Naive thymus-derived CD4-positive, alpha-beta T cell (primary cell): Measurements from ENCODE around the gene ORC2. TPM values are rescaled to one million over a fixed set of nuclear protein-coding genes. Genes with fewer than 3 reads are reported as not detected.
A peak's percentile ranks its signal among the peaks of the same experiment; 100 is the strongest.

ENCODE experiments used
- ATAC-seq: fragments of 150-1000 bp; cut with Tn5 transposase; 2 replicates; pipeline ENCODE4 v1.10.0; 2021; ENCODE audit warnings: mild to moderate bottlenecking, moderate library complexity
- CTCF ChIA-PET: fragments of 350-600 bp; sonication (Branson Sonifier 250); formaldehyde crosslinking; loops from one replicate; lab custom pipeline; 2021; ENCODE audit warnings: antibody characterized with exemption; lab: Charles Lee
- POLR2A ChIA-PET: fragments of 350-600 bp; sonication (Branson Sonifier 250); formaldehyde crosslinking; loops from one replicate; lab custom pipeline; 2021; ENCODE audit warnings: antibody characterized with exemption, inconsistent platforms; lab: Charles Lee
- DNase-seq, 9 donors: peaks; one replicate each; pipeline versions ENCODE4 v3.0.0 to v3.0.0-alpha.2; 2020 to 2022; ENCODE audit warnings: mixed read lengths in 1 of 9
- H3K27ac ChIP-seq: one replicate; pipeline ENCODE4 v1.7.0; 2013; ENCODE audit warnings: mild to moderate bottlenecking, low read depth, low read length, moderate library complexity
- H3K27me3 ChIP-seq, 2 donors: one replicate each; pipeline ENCODE4 v1.7.0; 2013; ENCODE audit warnings: low read length in 2 of 2, mild to moderate bottlenecking in 2 of 2, moderate library complexity in 2 of 2; ENCODE audit not compliant: control insufficient read depth in 2 of 2, insufficient read depth in 2 of 2
- H3K36me3 ChIP-seq, 3 experiments: 1 replicate in 2 of 3; 2 replicates in 1 of 3; pipeline ENCODE4 v1.7.0; 2013; ENCODE audit warnings: low read length in 3 of 3, mild to moderate bottlenecking in 3 of 3, moderate library complexity in 1 of 3; ENCODE audit not compliant: insufficient read depth in 3 of 3, control insufficient read depth in 2 of 3
- H3K4me1 ChIP-seq, 2 donors: one replicate each; pipeline ENCODE4 v1.7.0; 2013; ENCODE audit warnings: low read length in 2 of 2, mild to moderate bottlenecking in 2 of 2, moderate library complexity in 1 of 2; ENCODE audit not compliant: control insufficient read depth in 2 of 2, insufficient read depth in 2 of 2
- H3K4me3 ChIP-seq: 2 replicates; pipeline ENCODE4 v1.7.0; 2013; ENCODE audit warnings: mild to moderate bottlenecking, low read length
- H3K9me3 ChIP-seq, 3 experiments: 1 replicate in 2 of 3; 2 replicates in 1 of 3; pipeline ENCODE4 v1.7.0; 2013; ENCODE audit warnings: low read length in 3 of 3; ENCODE audit not compliant: control insufficient read depth in 2 of 3
- H3K27ac Mint-ChIP-seq, 9 donors: one replicate each; pipeline ENCODE4 v1.8.0; 2020 to 2022; ENCODE audit warnings: mixed read lengths in 9 of 9, mild to moderate bottlenecking in 8 of 9, moderate library complexity in 5 of 9, inconsistent platforms in 2 of 9
- H3K27me3 Mint-ChIP-seq, 5 donors: one replicate each; pipeline ENCODE4 v1.8.0; 2021 to 2022; ENCODE audit warnings: mixed read lengths in 5 of 5, mild to moderate bottlenecking in 1 of 5
- H3K36me3 Mint-ChIP-seq, 5 donors: one replicate each; pipeline ENCODE4 v1.8.0; 2020 to 2022; ENCODE audit warnings: mixed read lengths in 5 of 5, mild to moderate bottlenecking in 3 of 5, inconsistent platforms in 1 of 5
- H3K4me1 Mint-ChIP-seq, 7 donors: one replicate each; pipeline ENCODE4 v1.8.0; 2020 to 2022; ENCODE audit warnings: mixed read lengths in 7 of 7, mild to moderate bottlenecking in 3 of 7, inconsistent platforms in 1 of 7
- H3K4me3 Mint-ChIP-seq, 10 donors: one replicate each; pipeline ENCODE4 v1.8.0; 2020 to 2022; ENCODE audit warnings: mild to moderate bottlenecking in 10 of 10, mixed read lengths in 10 of 10, moderate library complexity in 6 of 10, inconsistent platforms in 2 of 10
- H3K9me3 Mint-ChIP-seq, 11 donors: one replicate each; pipeline ENCODE4 v1.8.0; 2020 to 2022; ENCODE audit warnings: mixed read lengths in 11 of 11, mild to moderate bottlenecking in 4 of 11, inconsistent platforms in 1 of 11, moderate library complexity in 1 of 11
- intact Hi-C, 2 donors: fragments of 100-400 bp; cut with micrococcal nuclease; formaldehyde crosslinking; loops; one replicate each; pipeline ENCODE4 v1.15.1; 2023
- polyA plus RNA-seq, 2 donors: library from polyadenylated mRNA; unstranded; fragments of 300-500 nt; fragmentation: Illumina TruSeq; gene quantifications; one replicate each; pipeline ENCODE4 v1.2.3, GENCODE V29; 2021
- total RNA-seq, 6 experiments: library from RNA in 5 of 6; stranded (reverse) in 5 of 6; gene quantifications; 1 replicate in 5 of 6; 2 replicates in 1 of 6; pipeline ENCODE4 v1.2.3 and lab custom pipeline; 2021 to 2026

Gene ORC2
- total and polyA plus RNA-seq, 7 experiments from 2014 or later = 9.7 to 78.0 (median 34.5) TPM

- Histone ChIP-seq H3K27me3 (no peaks in the 10 kb centered on the region), H3K27ac (no peak overlapping the region), H3K4me1 (no peaks in the 10 kb centered on the region), H3K36me3 (peaks cover 4 to 42% (median 17%) of the 10 kb centered on the region in 3 experiments), H3K9me3 (no peaks in the 10 kb centered on the region), H3K4me3 (no peak overlapping the region)
- Mint-ChIP-seq H3K27ac (peak overlapping the region in 8 of 9 donors; percentile 0 to 56 (median 29)), H3K9me3 (no peaks in the 10 kb centered on the region), H3K27me3 (no peaks in the 10 kb centered on the region), H3K36me3 (peaks cover 4 to 26% (median 15%) of the 10 kb centered on the region in 5 donors), H3K4me1 (peaks cover 0 to 7% (median 0%) of the 10 kb centered on the region in 7 donors), H3K4me3 (no peak overlapping the region)
- DNase-seq = no peak
- CTCF ChIA-PET = interaction anchor here (0.8 kb wide), 1 partner anchor 140 kb away, joined by 3 read pairs; no protein-coding TSS in a partner anchor
- intact Hi-C loops = no loop called here
- ATAC-seq = no peak
- POLR2A ChIA-PET = interaction anchor here (0.7 kb wide), 1 partner anchor 81 kb away, joined by 4 read pairs; no protein-coding TSS in a partner anchor
Measured at GRCh38 chr2:200929334-200930249, 33.9 kb downstream of the ORC2 start.

DNA sequence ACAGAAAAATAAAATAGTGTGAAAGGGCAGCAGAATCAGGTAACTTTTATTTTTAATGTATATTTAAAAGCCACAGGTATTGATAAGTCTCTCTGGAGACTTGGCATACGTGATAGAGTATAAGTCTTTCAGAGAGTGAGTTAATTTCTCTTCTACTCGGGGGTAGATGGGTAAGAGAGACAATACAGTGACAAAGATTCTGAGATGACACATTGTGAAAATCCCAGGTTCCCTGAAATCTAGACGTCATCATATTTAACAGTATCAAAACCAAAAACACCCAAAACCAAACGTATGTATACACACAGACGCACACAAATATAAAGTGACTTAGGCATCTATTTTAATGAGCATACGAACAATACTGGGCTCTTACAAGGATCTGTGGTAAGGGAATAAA lies 41.0 kb downstream of the ORC2 start:
- H3K27me3 ChIP-seq = no peaks in the 10 kb centered on the region
- Mint-ChIP-seq H3K36me3 (peaks cover 5 to 20% (median 13%) of the 10 kb centered on the region in 5 donors), H3K9me3 (no peaks in the 10 kb centered on the region), H3K27ac (peak overlapping the region in 4 of 9 donors; percentile 24 to 53 (median 27)), H3K4me3 (peak overlapping the region in 1 of 10 donors; percentile 25), H3K4me1 (peaks cover 0 to 17% (median 0%) of the 10 kb centered on the region in 7 donors), H3K27me3 (no peaks in the 10 kb centered on the region)
- no peak overlapping the region for H3K4me3 ChIP-seq
- CTCF ChIA-PET = no interaction called here
- POLR2A ChIA-PET = no interaction called here
- intact Hi-C loops = no loop called here
- DNase-seq (no peak), ATAC-seq (no peak)
- H3K27ac ChIP-seq = no peak overlapping the region
- peaks cover 6 to 73% (median 20%) of the 10 kb centered on the region in 3 experiments for H3K36me3 ChIP-seq
- no peaks in the 10 kb centered on the region for H3K4me1 ChIP-seq
- H3K9me3 ChIP-seq = no peaks in the 10 kb centered on the region

DNA sequence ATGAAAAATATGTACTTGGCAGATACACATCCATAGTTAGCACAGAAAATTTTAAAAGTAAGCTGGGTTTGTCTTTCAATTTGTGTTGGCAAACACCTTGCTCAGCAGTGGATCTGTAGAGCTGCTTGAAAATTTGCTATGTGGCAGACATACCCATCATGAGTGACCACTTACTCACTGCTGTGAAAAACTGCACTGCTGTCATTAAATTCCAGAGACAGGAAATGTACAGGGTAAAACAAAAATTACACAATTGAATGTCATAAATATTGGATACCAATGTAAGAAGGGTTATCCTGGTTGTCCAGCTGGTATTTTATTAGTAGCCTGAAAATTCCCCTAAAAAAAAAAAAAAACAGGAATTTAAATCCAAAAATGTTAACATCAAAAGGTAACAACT lies 49.8 kb downstream of the ORC2 start:
- peaks cover 7 to 65% (median 10%) of the 10 kb centered on the region in 3 experiments for H3K36me3 ChIP-seq
- H3K36me3 Mint-ChIP-seq = peaks cover 5 to 34% (median 20%) of the 10 kb centered on the region in 5 donors

GRCh38 chr2:200909958-200910357 lies 53.5 kb downstream of the ORC2 start:
- H3K36me3 Mint-ChIP-seq = peaks cover 5 to 27% (median 15%) of the 10 kb centered on the region in 5 donors
- peaks cover 7 to 40% (median 10%) of the 10 kb centered on the region in 3 experiments for H3K36me3 ChIP-seq
- intact Hi-C loops = no loop called here

More for the DNA sequence above, 49.8 kb downstream of the ORC2 start:
- Mint-ChIP-seq H3K4me1 (peaks cover 0 to 5% (median 0%) of the 10 kb centered on the region in 7 donors), H3K27me3 (no peaks in the 10 kb centered on the region), H3K4me3 (no peak overlapping the region), H3K9me3 (no peaks in the 10 kb centered on the region), H3K27ac (peak overlapping the region in 6 of 9 donors; percentile 2 to 54 (median 20))
- H3K4me3 ChIP-seq = no peak overlapping the region
- H3K27me3 ChIP-seq = no peaks in the 10 kb centered on the region
- ChIA-PET CTCF (interaction anchor here (0.7 kb wide), 1 partner anchor 26 kb away, joined by 4 read pairs; no protein-coding TSS in a partner anchor), POLR2A (interaction anchor here (1.1 kb wide), 1 partner anchor 8 kb away, joined by 3 read pairs; no protein-coding TSS in a partner anchor)
- no peak overlapping the region for H3K27ac ChIP-seq
- intact Hi-C loops = no loop called here
- ATAC-seq (no peak), DNase-seq (no peak)
- no peaks in the 10 kb centered on the region for H3K9me3 ChIP-seq
- H3K4me1 ChIP-seq = no peaks in the 10 kb centered on the region

GRCh38 chr2:200905618-200906296 lies 57.7 kb downstream of the ORC2 start:
- intact Hi-C loops = loop anchor here (1.0 kb wide), 5 partner anchors 164 to 459 kb away; no protein-coding TSS in a partner anchor
- Mint-ChIP-seq H3K27me3 (no peaks in the 10 kb centered on the region), H3K4me3 (no peak overlapping the region), H3K27ac (peak overlapping the region in 8 of 9 donors; percentile 0 to 81 (median 59)), H3K36me3 (peaks cover 0 to 19% (median 12%) of the 10 kb centered on the region in 5 donors), H3K4me1 (peaks cover 0 to 14% (median 6%) of the 10 kb centered on the region in 7 donors), H3K9me3 (no peaks in the 10 kb centered on the region)
- Histone ChIP-seq H3K27me3 (no peaks in the 10 kb centered on the region), H3K27ac (no peak overlapping the region), H3K4me3 (no peak overlapping the region), H3K9me3 (no peaks in the 10 kb centered on the region), H3K36me3 (peaks cover 0 to 32% (median 8%) of the 10 kb centered on the region in 3 experiments), H3K4me1 (no peaks in the 10 kb centered on the region)
- peak in 4 of 9 donors; percentile 13 to 49 (median 28) for DNase-seq
- ATAC-seq = peak; percentile 43
- ChIA-PET POLR2A (interaction anchor here (0.7 to 1.6 kb wide), 5 partner anchors 8 to 247 kb away, joined by 3 to 7 read pairs (median 3); partner anchors contain the start of gene CLK1), CTCF (interaction anchor here (0.6 to 3.7 kb wide), 8 partner anchors 8 to 1272 kb away, joined by 3 to 43 read pairs (median 4); no protein-coding TSS in a partner anchor)

More at GRCh38 chr2:200909958-200910357, 53.5 kb downstream of the ORC2 start:
- ChIA-PET CTCF (no interaction called here), POLR2A (no interaction called here)
- no peaks in the 10 kb centered on the region for H3K9me3 ChIP-seq
- no peaks in the 10 kb centered on the region for H3K4me1 ChIP-seq
- DNase-seq = no peak
- peak overlapping the region in 1 of 9 donors; percentile 76 for H3K27ac Mint-ChIP-seq
- H3K4me1 Mint-ChIP-seq = peaks cover 0 to 9% (median 0%) of the 10 kb centered on the region in 7 donors
- no peaks in the 10 kb centered on the region for H3K27me3 ChIP-seq
- no peaks in the 10 kb centered on the region for H3K27me3 Mint-ChIP-seq
- no peak overlapping the region for H3K4me3 Mint-ChIP-seq
- ATAC-seq = no peak
- no peaks in the 10 kb centered on the region for H3K9me3 Mint-ChIP-seq
- H3K4me3 ChIP-seq = no peak overlapping the region
- H3K27ac ChIP-seq = no peak overlapping the region
